ENCODE results near the gene KRABD2.
"Not testable (repeated sequence)": the region's sequence is repeated elsewhere in the genome, so short reads cannot be mapped to it uniquely, and the experiment has no call there.

KRABD2 gene

GRCh38 chr17:8387914-8388651 lies 11.6 kb upstream of the KRABD2 start:
- CTCF ChIA-PET = no interaction called here
- peaks cover 13% of the 10 kb centered on the region for H3K4me1 Mint-ChIP-seq (ENCODE audit: low read depth)
- H3K9me3 Mint-ChIP-seq = no peaks in the 10 kb centered on the region
- no peaks in the 10 kb centered on the region for H3K27me3 Mint-ChIP-seq (ENCODE audit: low read depth)
- H3K27ac Mint-ChIP-seq = no peak overlapping the region
- peaks cover under 1% of the 10 kb centered on the region for H3K36me3 Mint-ChIP-seq (ENCODE audit: low read depth)
- DNase-seq = no peak
- intact Hi-C loops (cut with micrococcal nuclease) = no loop called here
- no peak overlapping the region for H3K4me3 Mint-ChIP-seq

- no peak for DNase-seq
- H3K9me3 Mint-ChIP-seq = no peaks in the 10 kb centered on the region
- intact Hi-C loops (cut with micrococcal nuclease) = no loop called here
- no peak overlapping the region for H3K27ac Mint-ChIP-seq
- peaks cover 12% of the 10 kb centered on the region for H3K36me3 Mint-ChIP-seq (ENCODE audit: low read depth)
- CTCF ChIA-PET = interaction anchor here (1.0 to 2.0 kb wide), 2 partner anchors 10 to 360 kb away, joined by 3 to 7 read pairs; partner anchors contain the start of gene KRABD2
- H3K27me3 Mint-ChIP-seq (ENCODE audit: low read depth) = no peaks in the 10 kb centered on the region
- peaks cover 24% of the 10 kb centered on the region for H3K4me1 Mint-ChIP-seq (ENCODE audit: low read depth)
- H3K4me3 Mint-ChIP-seq = no peak overlapping the region
Measured at GRCh38 chr17:8386841-8387240, 10.3 kb upstream of the KRABD2 start.

- CTCF ChIA-PET = interaction anchor here (2.1 kb wide), 1 partner anchor 362 kb away, joined by 16 read pairs; no protein-coding TSS in a partner anchor
- Mint-ChIP-seq H3K4me3 (peak overlapping the region; percentile 99), H3K4me1 (ENCODE audit: low read depth) (peaks cover 41% of the 10 kb centered on the region), H3K27me3 (ENCODE audit: low read depth) (no peaks in the 10 kb centered on the region), H3K36me3 (ENCODE audit: low read depth) (peaks cover 32% of the 10 kb centered on the region), H3K9me3 (no peaks in the 10 kb centered on the region), H3K27ac (peak overlapping the region; percentile 77)
- no peak for DNase-seq
- intact Hi-C loops (cut with micrococcal nuclease) = loop anchor here (5.0 kb wide), 6 partner anchors 248 to 1373 kb away; partner anchors contain the start of genes CNTROB, HES7, RNASEK and TRAPPC1
Measured at GRCh38 chr17:8384801-8385378, 8.4 kb upstream of the KRABD2 start.

- Mint-ChIP-seq H3K4me3 (peak within 1 kb of the TSS; percentile 99), H3K27ac (peak within 1 kb of the TSS; percentile 98), H3K9me3 (no peaks in the 10 kb centered on the region), H3K4me1 (ENCODE audit: low read depth) (peaks cover 57% of the 10 kb centered on the region), H3K36me3 (ENCODE audit: low read depth) (peaks cover 47% of the 10 kb centered on the region), H3K27me3 (ENCODE audit: low read depth) (no peaks in the 10 kb centered on the region)
- CTCF ChIA-PET = interaction anchor here (0.6 to 2.1 kb wide), 12 partner anchors 9 to 581 kb away, joined by 3 to 16 read pairs (median 4); partner anchors contain the start of gene NDEL1
- intact Hi-C loops (cut with micrococcal nuclease) = loop anchor here (1.0 to 5.0 kb wide), 12 partner anchors 52 to 1371 kb away; partner anchors contain the start of genes CNTROB, CTC1, HES7 and MYH10
- peak; percentile 98 for DNase-seq
Measured at GRCh38 chr17:8383143-8383822, 6.8 kb upstream of the KRABD2 start, which contains the start of gene RPL26. Gene RPL26 (minus strand): TSS chr17:8383193. CDS start chr17:8382310, 883 bp downstream.

DNA sequence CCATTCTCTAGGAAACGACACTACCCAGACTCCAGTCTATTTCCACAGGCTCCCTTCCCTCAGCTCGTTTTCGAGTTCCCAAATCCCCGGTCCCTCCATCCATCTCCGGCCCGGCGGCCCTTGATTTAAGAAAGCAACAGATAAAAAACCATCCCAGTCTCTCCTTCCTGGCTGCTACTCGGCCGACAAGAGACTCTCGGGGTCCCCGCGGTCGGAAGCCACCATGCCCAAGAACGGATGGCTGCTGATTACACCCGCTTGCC lies 6.3 kb upstream of the KRABD2 start:
- Mint-ChIP-seq H3K4me1 (ENCODE audit: low read depth) (peaks cover 59% of the 10 kb centered on the region), H3K4me3 (peak overlapping the region; percentile 99), H3K27ac (peak overlapping the region; percentile 98), H3K27me3 (ENCODE audit: low read depth) (no peaks in the 10 kb centered on the region), H3K9me3 (no peaks in the 10 kb centered on the region), H3K36me3 (ENCODE audit: low read depth) (peaks cover 49% of the 10 kb centered on the region)
- CTCF ChIA-PET = interaction anchor here (1.6 kb wide), 1 partner anchor 54 kb away, joined by 4 read pairs; no protein-coding TSS in a partner anchor
- no peak for DNase-seq
- intact Hi-C loops (cut with micrococcal nuclease) = loop anchor here (1.0 to 5.0 kb wide), 12 partner anchors 52 to 1371 kb away; partner anchors contain the start of genes CNTROB, CTC1, HES7 and MYH10

- CTCF ChIA-PET = interaction anchor here (1.6 kb wide), 1 partner anchor 55 kb away, joined by 4 read pairs; no protein-coding TSS in a partner anchor
Measured at GRCh38 chr17:8382052-8382879, 5.8 kb upstream of the KRABD2 start.

DNA sequence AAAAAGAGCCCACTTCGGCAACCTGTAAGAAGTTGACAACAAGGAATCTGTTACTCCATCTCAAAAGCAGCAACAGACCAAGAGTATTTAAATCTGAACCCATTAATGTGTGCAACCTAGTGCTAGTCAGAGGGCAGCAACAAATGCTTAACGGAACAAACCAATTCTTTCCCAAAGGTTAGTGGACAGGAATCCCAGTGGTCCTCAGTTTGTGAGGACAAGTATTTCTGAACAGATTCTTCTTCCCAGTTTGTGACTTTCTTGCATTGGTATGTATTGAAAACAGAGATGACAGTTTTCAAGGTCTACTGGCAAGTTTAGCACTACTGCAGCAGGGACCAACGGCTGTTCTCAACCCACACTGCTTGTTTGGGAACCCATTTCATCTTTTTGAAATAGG lies 3.5 kb upstream of the KRABD2 start:
- H3K4me1 Mint-ChIP-seq (ENCODE audit: low read depth) = peaks cover 77% of the 10 kb centered on the region

More at GRCh38 chr17:8382052-8382879, 5.8 kb upstream of the KRABD2 start:
- peaks cover 54% of the 10 kb centered on the region for H3K36me3 Mint-ChIP-seq (ENCODE audit: low read depth)
- no peak for DNase-seq
- no peaks in the 10 kb centered on the region for H3K27me3 Mint-ChIP-seq (ENCODE audit: low read depth)
- peaks cover 63% of the 10 kb centered on the region for H3K4me1 Mint-ChIP-seq (ENCODE audit: low read depth)
- peak overlapping the region; percentile 98 for H3K27ac Mint-ChIP-seq
- no peaks in the 10 kb centered on the region for H3K9me3 Mint-ChIP-seq
- peak overlapping the region; percentile 99 for H3K4me3 Mint-ChIP-seq
- intact Hi-C loops (cut with micrococcal nuclease) = loop anchor here (2.0 to 5.0 kb wide), 8 partner anchors 87 to 1370 kb away; partner anchors contain the start of genes CNTROB, HES7, RNASEK and SLC25A35

GRCh38 chr17:8378117-8378516 lies 1.6 kb upstream of the KRABD2 start:
- H3K9me3 Mint-ChIP-seq; H3K27ac Mint-ChIP-seq; H3K27me3 Mint-ChIP-seq (ENCODE audit: low read depth); intact Hi-C loops (cut with micrococcal nuclease); DNase-seq: not testable (repeated sequence)
- CTCF ChIA-PET = interaction anchor here (1.6 kb wide), 1 partner anchor 9 kb away, joined by 7 read pairs; no protein-coding TSS in a partner anchor
- H3K4me3 Mint-ChIP-seq = peak overlapping the region; percentile 32
- peaks cover 62% of the 10 kb centered on the region for H3K36me3 Mint-ChIP-seq (ENCODE audit: low read depth)
- H3K4me1 Mint-ChIP-seq (ENCODE audit: low read depth) = peaks cover 70% of the 10 kb centered on the region

More for the DNA sequence above, 3.5 kb upstream of the KRABD2 start:
- no peaks in the 10 kb centered on the region for H3K27me3 Mint-ChIP-seq (ENCODE audit: low read depth)
- intact Hi-C loops (cut with micrococcal nuclease) = loop anchor here (5.0 kb wide), 6 partner anchors 243 to 1368 kb away; partner anchors contain the start of genes CNTROB, HES7, RNASEK and TRAPPC1
- CTCF ChIA-PET = no interaction called here
- H3K27ac Mint-ChIP-seq = no peak overlapping the region
- no peak for DNase-seq
- H3K4me3 Mint-ChIP-seq = peak overlapping the region; percentile 99
- no peaks in the 10 kb centered on the region for H3K9me3 Mint-ChIP-seq
- H3K36me3 Mint-ChIP-seq (ENCODE audit: low read depth) = peaks cover 62% of the 10 kb centered on the region

GRCh38 chr17:8377422-8377821 lies 918 bp upstream of the KRABD2 start:
- Mint-ChIP-seq H3K9me3 (no peaks in the 10 kb centered on the region), H3K4me1 (ENCODE audit: low read depth) (peaks cover 63% of the 10 kb centered on the region), H3K27me3 (ENCODE audit: low read depth) (no peaks in the 10 kb centered on the region), H3K4me3 (peak overlapping the region; percentile 26), H3K27ac (peak overlapping the region; percentile 69), H3K36me3 (ENCODE audit: low read depth) (peaks cover 55% of the 10 kb centered on the region)
- DNase-seq = no peak
- intact Hi-C loops (cut with micrococcal nuclease) = no loop called here
- CTCF ChIA-PET = interaction anchor here (1.0 to 1.6 kb wide), 3 partner anchors 9 to 59 kb away, joined by 3 to 7 read pairs (median 3); no protein-coding TSS in a partner anchor

DNA sequence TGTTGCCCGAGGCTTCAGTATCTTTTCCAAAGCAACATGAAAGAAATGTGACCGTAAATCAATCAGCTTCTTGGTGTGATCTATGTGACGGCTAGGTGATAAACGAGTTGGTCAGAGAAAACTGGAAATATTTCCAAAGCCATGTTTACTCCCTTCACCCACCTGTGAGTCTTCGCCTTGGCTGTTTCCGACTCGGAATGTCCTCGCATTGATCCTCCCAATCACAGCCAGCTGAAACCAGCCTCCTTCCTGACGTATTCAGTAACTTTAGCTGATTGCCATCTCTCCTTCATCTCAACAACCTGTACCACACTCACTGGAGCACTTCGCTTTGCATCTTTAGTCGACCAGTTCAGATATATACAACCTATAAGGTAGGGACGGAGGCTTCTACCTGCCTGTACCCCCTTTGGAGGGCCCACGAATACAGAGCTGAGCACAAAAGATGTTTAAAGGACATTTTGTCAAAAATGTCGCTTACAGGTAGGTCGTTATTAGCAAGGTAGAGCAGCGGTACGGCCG lies 705 bp downstream of the KRABD2 start:
- peaks cover 39% of the 10 kb centered on the region for H3K36me3 Mint-ChIP-seq (ENCODE audit: low read depth)
- intact Hi-C loops (cut with micrococcal nuclease) = no loop called here

DNA sequence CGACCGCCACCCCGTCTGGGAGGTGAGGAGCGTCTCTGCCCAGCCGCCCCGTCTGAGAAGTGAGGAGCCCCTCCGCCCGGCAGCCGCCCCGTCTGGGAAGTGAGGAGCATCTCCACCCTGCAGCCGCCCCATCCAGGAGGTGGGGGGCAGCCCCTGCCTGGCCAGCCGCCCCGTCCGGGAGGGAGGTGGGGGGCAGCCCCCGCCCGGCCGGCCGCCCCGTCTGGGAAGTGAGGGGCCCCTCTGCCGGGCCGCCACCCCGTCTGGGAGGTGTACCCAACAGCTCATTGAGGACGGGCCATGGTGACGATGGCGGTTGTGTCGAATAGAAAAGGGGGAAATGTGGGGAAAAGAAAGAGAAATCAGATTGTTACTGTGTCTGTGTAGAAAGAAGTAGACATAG lies 2.6 kb downstream of the KRABD2 start:
- H3K36me3 Mint-ChIP-seq (ENCODE audit: low read depth) = peaks cover 24% of the 10 kb centered on the region
- H3K4me3 Mint-ChIP-seq = not testable (repeated sequence)

More for the DNA sequence above, 705 bp downstream of the KRABD2 start:
- Mint-ChIP-seq H3K27me3 (ENCODE audit: low read depth) (no peaks in the 10 kb centered on the region), H3K4me3 (peak overlapping the region; percentile 87), H3K4me1 (ENCODE audit: low read depth) (peaks cover 51% of the 10 kb centered on the region), H3K9me3 (no peaks in the 10 kb centered on the region), H3K27ac (peak overlapping the region; percentile 80)
- CTCF ChIA-PET = interaction anchor here (1.2 to 1.3 kb wide), 3 partner anchors 13 to 21 kb away, joined by 3 to 5 read pairs (median 4); no protein-coding TSS in a partner anchor
- DNase-seq = no peak

More for the DNA sequence above, 2.6 kb downstream of the KRABD2 start:
- CTCF ChIA-PET; intact Hi-C loops (cut with micrococcal nuclease); DNase-seq; H3K9me3 Mint-ChIP-seq; H3K27ac Mint-ChIP-seq; H3K27me3 Mint-ChIP-seq (ENCODE audit: low read depth): not testable (repeated sequence)
- peaks cover 36% of the 10 kb centered on the region for H3K4me1 Mint-ChIP-seq (ENCODE audit: low read depth)

Measured in activated naive CD4-positive, alpha-beta T cell treated with anti-CD3 and anti-CD28 coated beads for 36 hours (primary cell).